ENCODE measurements around the gene PRKG1.

The PRKG1 gene

GRCh38 chr10:51462076-51462779, 387.9 kb downstream of the PRKG1 start:
- DNase-seq = no peak

GRCh38 chr10:51468424-51468823, 394.1 kb downstream of the PRKG1 start:
- no peak for DNase-seq

DNA sequence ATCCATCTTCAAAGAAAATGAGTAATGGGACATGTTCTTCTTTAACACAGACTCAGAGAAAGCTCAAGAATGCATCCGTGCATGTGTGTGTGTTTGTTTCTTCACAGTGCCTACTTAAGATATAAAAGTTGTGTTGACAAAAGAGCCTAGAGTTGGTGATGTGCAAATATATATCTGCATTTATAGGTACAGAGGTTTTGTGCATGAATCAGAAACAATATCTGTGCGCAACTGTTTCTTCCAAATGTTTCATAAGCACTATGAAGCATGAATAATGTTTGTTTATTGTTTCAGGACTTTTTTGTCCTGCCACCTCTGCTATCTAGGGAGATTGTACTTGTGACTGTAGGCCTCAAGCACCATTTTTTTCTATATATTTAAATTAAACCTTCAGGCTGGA, 395.4 kb downstream of the PRKG1 start:
- no peak for DNase-seq

- DNase-seq = no peak
These were observed 397.0 kb downstream of the PRKG1 start for GRCh38 chr10:51471271-51471670.

DNA sequence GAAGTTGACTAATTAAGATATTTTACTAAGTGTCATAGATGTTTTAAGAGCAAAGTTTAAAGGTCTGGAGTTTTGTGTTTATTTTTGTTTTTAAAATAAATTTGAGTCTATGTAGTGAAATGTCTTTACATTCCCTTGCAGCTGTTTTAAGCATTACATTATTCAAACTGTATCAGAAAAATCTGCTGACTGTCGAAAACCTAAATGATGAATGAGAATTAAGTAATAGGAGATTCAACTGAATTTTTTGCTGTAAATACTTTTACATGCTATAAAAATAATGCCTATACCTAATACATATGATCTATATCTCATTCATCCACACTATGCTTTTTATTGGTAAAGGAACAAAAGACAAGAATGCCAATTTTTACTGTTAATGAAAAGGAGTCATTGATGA, 397.9 kb downstream of the PRKG1 start:
- no peak for DNase-seq

- DNase-seq = no peak
These were observed 405.4 kb downstream of the PRKG1 start for GRCh38 chr10:51479711-51480110.

DNA sequence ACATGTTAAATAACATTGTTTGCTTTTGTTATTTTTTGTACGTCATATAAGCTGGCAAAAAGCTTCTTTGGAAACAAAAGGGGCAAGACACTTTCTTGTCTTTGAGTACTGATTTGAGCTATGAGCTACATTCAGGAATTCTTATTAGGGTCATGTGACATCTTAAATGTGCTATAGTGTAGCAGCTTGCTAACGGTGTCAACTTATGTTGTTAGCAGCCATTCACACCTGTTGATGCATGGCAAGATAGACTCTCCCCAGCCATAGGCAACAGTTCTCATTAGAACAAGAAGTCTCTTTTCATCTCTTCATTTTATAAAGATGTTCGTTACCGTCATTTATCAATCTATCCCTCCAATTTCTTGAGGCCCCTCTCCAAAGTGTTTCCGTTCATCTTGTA, 411.4 kb downstream of the PRKG1 start:
- DNase-seq = no peak

DNA sequence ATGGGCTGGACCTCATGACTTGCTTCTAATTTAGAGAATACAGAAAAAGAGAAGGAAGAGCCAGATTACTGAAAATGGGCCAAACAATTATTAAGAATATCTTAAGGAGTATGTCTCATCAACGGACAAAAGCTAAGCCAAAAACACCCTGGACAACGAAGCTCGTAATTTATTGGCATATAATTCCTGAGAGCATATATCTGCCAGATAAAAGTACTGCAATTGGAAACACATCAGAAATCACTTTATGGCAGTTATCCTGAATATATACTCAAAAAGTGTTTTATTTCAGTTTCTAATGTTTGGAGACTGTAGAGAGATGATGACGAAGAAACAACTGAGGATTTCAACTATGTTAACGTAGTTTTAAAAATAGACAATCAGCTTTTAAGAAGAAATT, 413.3 kb downstream of the PRKG1 start:
- DNase-seq = no peak

- no peak for DNase-seq
These were observed 414.6 kb downstream of the PRKG1 start for GRCh38 chr10:51488766-51489408.

DNA sequence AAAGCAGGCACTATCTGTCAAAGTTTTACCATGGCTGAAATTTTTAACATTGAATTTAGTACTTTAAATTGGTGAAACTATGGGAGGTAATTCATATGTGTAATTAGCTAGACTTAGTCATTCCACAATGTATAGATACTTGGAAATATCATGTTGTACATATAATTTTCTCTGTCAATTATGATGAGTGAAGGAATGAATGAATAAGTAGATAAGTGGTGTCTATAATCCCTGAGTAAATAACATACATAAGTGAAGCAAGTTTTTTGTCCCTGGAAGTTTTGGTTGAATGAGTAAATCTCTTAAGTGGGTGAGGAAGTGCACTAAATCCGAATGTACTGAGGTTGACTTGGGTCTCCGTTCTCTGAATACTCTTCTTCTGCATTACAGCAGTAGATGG, 424.1 kb downstream of the PRKG1 start:
- no peak for DNase-seq

- no peak for DNase-seq
These were observed 427.1 kb downstream of the PRKG1 start for GRCh38 chr10:51501396-51501795.

DNA sequence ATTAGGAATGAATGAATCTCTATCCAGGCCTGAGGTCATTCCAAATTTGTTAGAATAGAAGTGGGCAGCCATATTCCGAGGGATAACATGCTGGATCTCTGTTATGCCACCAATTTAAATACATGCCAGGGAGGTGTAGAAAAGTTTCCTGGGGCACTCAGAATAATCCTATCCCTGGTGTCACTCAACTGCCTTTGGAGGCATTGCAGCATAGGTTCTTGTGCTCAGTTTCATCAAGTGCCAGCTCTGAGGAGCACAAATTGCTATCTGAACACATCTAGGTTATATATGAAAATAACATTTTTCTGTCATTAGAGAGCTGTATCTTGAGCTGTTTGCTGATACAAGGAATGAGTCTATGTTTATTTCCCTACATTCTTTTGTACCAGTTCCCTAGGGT, 427.8 kb downstream of the PRKG1 start:
- no peak for DNase-seq

DNA sequence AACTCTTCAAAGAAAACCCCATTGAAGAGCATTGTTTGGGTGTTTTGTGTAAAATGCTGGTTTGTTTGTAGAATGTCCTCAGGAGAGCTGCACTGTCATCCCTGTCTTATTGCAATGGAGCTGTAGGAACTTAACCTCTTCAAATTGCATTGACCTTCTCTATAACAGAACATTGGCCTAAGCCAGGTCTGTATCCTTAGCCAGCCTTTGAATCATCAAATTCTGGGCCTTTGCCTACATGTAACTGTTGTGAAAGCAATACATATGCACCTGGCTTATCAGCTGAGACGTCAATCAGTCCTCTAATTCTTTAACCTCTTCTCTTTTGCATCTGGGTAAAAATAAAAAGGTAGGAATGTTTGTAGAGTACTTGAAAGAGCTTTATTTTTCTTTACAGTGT, 429.1 kb downstream of the PRKG1 start:
- no peak for DNase-seq

DNA sequence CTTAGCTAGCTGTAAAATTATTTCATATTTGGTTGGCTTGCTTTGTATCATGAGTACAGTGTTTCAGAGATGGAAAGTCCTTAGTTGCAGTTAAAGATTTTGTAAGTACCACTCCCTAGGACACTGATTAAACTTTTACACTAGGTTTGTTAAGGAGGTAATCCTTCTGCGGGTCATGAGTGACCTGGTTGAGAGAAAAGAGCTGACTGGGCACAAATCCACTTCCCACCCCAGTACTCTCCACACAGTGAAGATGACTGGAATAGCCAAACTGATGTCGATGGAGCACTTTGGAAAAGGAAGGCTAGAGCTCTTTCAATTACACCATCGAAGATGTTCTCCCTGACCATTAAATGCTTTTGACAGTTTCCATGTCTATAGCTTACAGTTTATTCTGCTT, 433.2 kb downstream of the PRKG1 start:
- DNase-seq = no peak

GRCh38 chr10:51508156-51508555, 433.9 kb downstream of the PRKG1 start:
- no peak for DNase-seq

GRCh38 chr10:51510231-51510630, 435.9 kb downstream of the PRKG1 start:
- no peak for DNase-seq

GRCh38 chr10:51521605-51522004, 447.3 kb downstream of the PRKG1 start:
- DNase-seq = no peak

DNA sequence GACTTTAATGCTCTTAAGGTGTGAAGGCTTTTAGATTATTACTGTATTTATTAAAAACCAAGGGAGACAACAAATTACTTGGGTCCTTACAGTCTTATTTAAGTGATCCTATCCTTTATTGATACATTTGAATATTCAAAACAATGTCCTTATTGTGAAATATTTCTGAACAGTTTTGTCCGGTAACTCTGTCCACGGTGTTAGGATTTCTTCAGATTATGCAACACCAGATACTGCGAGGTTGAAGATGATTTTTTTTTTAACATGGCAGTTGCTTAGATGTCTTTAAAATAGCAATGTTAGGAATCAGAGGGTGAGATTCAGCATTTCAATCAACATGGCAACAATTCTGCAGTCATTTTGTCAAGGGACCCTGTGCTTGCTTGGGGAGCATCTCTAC, 448.6 kb downstream of the PRKG1 start:
- DNase-seq = no peak

DNA sequence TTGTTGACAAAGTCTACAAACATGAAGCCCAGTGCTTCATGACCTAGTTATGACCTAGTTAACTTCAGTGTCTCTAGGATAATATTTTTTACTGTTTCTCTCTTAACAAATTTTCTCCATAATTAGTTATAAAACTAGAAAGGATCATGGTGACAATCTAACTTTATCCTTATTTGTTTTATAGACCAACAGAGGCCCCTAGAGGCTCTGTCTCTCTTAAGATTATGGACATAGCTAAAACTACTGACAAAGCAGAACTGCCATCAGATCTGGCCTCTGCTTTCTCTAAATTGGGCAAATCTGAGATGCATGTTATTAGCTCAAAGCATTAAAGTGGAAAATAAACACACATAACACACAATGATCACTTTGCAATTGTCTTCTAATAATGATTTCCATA, 449.2 kb downstream of the PRKG1 start:
- DNase-seq = no peak

DNA sequence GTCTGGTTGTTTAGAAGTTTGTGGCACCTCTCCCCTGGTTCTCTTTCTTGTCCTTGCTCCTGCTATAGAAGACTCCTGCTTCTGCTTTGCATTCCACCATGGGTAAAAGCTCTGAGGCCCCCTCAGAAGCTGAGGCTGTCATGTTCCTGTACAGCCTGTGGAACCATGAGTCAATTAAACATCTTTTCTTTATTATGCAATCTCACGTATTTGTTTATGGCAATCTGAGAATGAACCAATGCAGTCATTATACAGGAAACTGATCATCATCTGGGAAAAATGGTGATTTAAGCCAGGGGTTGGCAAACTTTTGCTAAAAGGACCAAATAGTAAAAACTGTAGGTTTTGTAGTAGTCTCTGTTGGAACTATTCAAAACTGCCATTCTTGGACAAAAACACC, 449.8 kb downstream of the PRKG1 start:
- no peak for DNase-seq

DNA sequence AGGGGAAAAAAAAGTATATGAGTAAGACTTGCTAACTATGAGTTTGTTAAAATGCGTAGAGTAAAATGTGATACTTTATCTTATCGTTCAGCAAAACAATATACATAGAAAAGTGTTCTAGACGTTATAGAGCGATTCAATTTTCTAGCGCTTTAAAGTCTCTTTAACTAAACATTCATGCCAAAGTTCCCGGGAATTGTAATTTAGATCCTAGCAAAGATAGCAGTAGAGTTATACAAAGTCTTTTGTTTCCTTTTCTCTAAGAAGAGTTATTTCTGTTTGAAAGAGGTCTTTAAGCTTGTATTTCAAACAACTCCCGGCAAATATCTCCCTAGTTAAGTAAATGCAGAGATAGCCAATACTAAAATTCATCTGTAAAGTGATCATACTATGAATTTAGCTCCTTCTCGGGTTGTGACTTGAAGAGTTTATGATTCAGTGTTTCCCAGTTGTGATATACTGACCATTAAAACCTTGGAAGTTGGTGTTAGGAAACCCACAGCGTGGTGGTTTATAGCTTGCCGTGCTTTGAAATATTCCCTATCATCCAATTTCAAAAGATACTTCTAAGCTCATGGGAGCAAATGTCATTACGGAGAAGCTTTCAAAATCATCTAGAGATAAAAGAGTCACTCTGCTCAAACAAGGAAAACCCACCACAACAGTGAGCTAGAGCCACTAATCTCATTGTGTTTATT, 453.4 kb downstream of the PRKG1 start:
- no peak for DNase-seq

GRCh38 chr10:51528527-51528926, 454.2 kb downstream of the PRKG1 start:
- no peak for DNase-seq

- no peak for DNase-seq
These were observed 456.3 kb downstream of the PRKG1 start for GRCh38 chr10:51530541-51530940.

DNA sequence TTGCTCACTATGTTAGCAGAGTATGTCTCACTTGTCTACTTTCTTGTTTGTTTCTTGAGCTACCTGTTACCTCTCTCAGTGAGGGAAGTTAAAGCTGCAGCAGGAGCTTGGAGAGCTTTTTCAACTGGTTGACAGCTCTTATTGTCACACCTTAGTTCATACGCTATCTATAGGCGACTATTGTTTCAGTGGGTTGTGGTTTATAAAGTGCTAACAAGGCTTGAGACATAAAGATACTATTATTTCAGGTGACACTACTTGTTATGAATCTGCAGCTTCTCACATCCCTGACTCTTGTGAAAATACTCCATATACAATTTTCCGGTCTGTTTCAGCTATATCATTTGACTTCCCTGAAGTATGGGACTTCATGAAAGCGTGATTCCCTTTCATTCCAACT, 457.8 kb downstream of the PRKG1 start:
- no peak for DNase-seq
